IMR-90 (cell line): ENCODE data around the gene PIEZO2. TPM values are rescaled to one million over a fixed set of nuclear protein-coding genes. Genes with fewer than 3 reads are reported as not detected.

ENCODE experiments used
- ATAC-seq: fragments of 200-7000 bp; cut with Tn5 transposase; 2 replicates; pipeline ENCODE4 v1.9.1; 2020; ENCODE audit warnings: low read depth, mild to moderate bottlenecking, moderate library complexity
- BruUV-seq: library from RNA; stranded (reverse); fragments of 400-500 nt; replicated peaks from 2 replicates; lab custom pipeline; 2021; lab: Mats Ljungman, UMichigan
- CTCF ChIA-PET: fragments of 300-600 bp; formaldehyde crosslinking; extraction: SDS; loops from one replicate; lab custom pipeline; 2021; ENCODE audit warnings: antibody characterized with exemption; lab: Yijun Ruan, JAX
- POLR2A ChIA-PET: fragments of 300-600 bp; sonication (Branson Sonifier 250); formaldehyde crosslinking; loops from one replicate; lab custom pipeline; 2022; ENCODE audit warnings: antibody characterized with exemption; ENCODE audit not compliant: unreplicated experiment; lab: Charles Lee
- DNase-seq: peaks from one replicate; pipeline ENCODE4 v3.0.0; 2013
- H2AFZ ChIP-seq: replicated peaks from 2 replicates; pipeline ENCODE3; 2013; ENCODE audit warnings: low read length, mild to moderate bottlenecking; ENCODE audit not compliant: poor library complexity
- H2AK5ac ChIP-seq: 2 replicates; pipeline ENCODE4 v1.6.1; 2013; ENCODE audit warnings: low read depth, low read length, inconsistent platforms
- H2AK9ac ChIP-seq: replicated peaks from 2 replicates; pipeline ENCODE3; 2013; ENCODE audit warnings: mild to moderate bottlenecking, low read depth, low read length, moderate library complexity; ENCODE audit not compliant: poor library complexity
- H2BK120ac ChIP-seq: 2 replicates; pipeline ENCODE4 v1.6.1; 2013; ENCODE audit warnings: low read depth, low read length, inconsistent platforms
- H2BK15ac ChIP-seq: 3 replicates; pipeline ENCODE4 v1.6.1; 2013; ENCODE audit warnings: low read depth, low read length, inconsistent platforms
- H2BK20ac ChIP-seq: 2 replicates; pipeline ENCODE4 v1.6.1; 2013; ENCODE audit warnings: low read depth, mild to moderate bottlenecking, inconsistent platforms, low read length, moderate library complexity
- H2BK5ac ChIP-seq: 2 replicates; pipeline ENCODE4 v1.6.1; 2013; ENCODE audit warnings: mild to moderate bottlenecking, low read depth, low read length, inconsistent platforms; ENCODE audit not compliant: poor library complexity, severe bottlenecking
- H3K14ac ChIP-seq: replicated peaks from 2 replicates; pipeline ENCODE4 v1.6.1; 2013; ENCODE audit warnings: low read depth, low read length, inconsistent platforms
- H3K18ac ChIP-seq: 2 replicates; pipeline ENCODE4 v1.6.1; 2013; ENCODE audit warnings: low read depth, low read length, control low read depth
- H3K23ac ChIP-seq: 2 replicates; pipeline ENCODE4 v1.6.1; 2013; ENCODE audit warnings: low read depth, low read length, inconsistent platforms
- H3K27ac ChIP-seq: 2 replicates; pipeline ENCODE4 v1.5.1; 2013; ENCODE audit warnings: mild to moderate bottlenecking, control low read depth, low read length; ENCODE audit not compliant: insufficient read depth
- H3K27me3 ChIP-seq: 2 replicates; pipeline ENCODE4 v1.6.1; 2013; ENCODE audit warnings: low read length; ENCODE audit not compliant: control insufficient read depth, insufficient read depth
- H3K36me3 ChIP-seq: 2 replicates; pipeline ENCODE4 v1.6.1; 2013; ENCODE audit warnings: low read length, mixed read lengths; ENCODE audit not compliant: control insufficient read depth, insufficient read depth
- H3K4ac ChIP-seq: 2 replicates; pipeline ENCODE4 v1.6.1; 2013; ENCODE audit warnings: low read depth, low read length, inconsistent platforms
- H3K4me1 ChIP-seq: 2 replicates; pipeline ENCODE4 v1.6.1; 2013; ENCODE audit warnings: low read length, mixed read lengths; ENCODE audit not compliant: control insufficient read depth, insufficient read depth
- H3K4me2 ChIP-seq: 2 replicates; pipeline ENCODE4 v1.6.1; 2013; ENCODE audit warnings: low read depth, mild to moderate bottlenecking, control low read depth, low read length, moderate library complexity
- H3K4me3 ChIP-seq: 2 replicates; pipeline ENCODE4 v1.5.1; 2013; ENCODE audit warnings: low read depth, mild to moderate bottlenecking, control low read depth, low read length, moderate library complexity; ENCODE audit not compliant: insufficient read depth
- H3K56ac ChIP-seq: 2 replicates; pipeline ENCODE4 v1.6.1; 2013; ENCODE audit warnings: low read length, inconsistent platforms; ENCODE audit not compliant: insufficient read depth; ENCODE audit errors: extremely low read depth
- H3K79me1 ChIP-seq, 2 experiments: 2 replicates each; pipeline ENCODE4 v1.6.1; 2013; ENCODE audit warnings: low read length in 2 of 2, inconsistent platforms in 1 of 2, low read depth in 1 of 2
- H3K9ac ChIP-seq: 2 replicates; pipeline ENCODE4 v1.6.1; 2013; ENCODE audit warnings: low read depth, low read length, control low read depth
- H3K9me1 ChIP-seq: 2 replicates; pipeline ENCODE4 v1.6.1; 2013; ENCODE audit warnings: low read length, inconsistent platforms; ENCODE audit not compliant: insufficient read depth
- H3K9me3 ChIP-seq: 2 replicates; pipeline ENCODE4 v1.6.1; 2013; ENCODE audit warnings: low read length; ENCODE audit not compliant: control insufficient read depth, insufficient read depth
- H4K20me1 ChIP-seq: 2 replicates; pipeline ENCODE4 v1.6.1; 2013; ENCODE audit warnings: low read length, inconsistent platforms; ENCODE audit not compliant: insufficient read depth
- H4K5ac ChIP-seq: 2 replicates; pipeline ENCODE4 v1.6.1; 2013; ENCODE audit warnings: mild to moderate bottlenecking, low read depth, low read length, control low read depth
- H4K8ac ChIP-seq, 2 experiments: 2 replicates each; pipeline ENCODE4 v1.6.1; 2013; ENCODE audit warnings: low read depth in 2 of 2, low read length in 2 of 2, control low read depth in 1 of 2, inconsistent platforms in 1 of 2
- H4K91ac ChIP-seq: 2 replicates; pipeline ENCODE4 v1.6.1; 2013; ENCODE audit warnings: low read depth, low read length, inconsistent platforms; ENCODE audit not compliant: insufficient read depth
- CTCF ChIP-seq: conservative IDR thresholded peaks from 2 replicates; pipeline ENCODE4 v1.5.1; 2012; ENCODE audit warnings: mild to moderate bottlenecking, low read depth, low read length, improper control_type of control experiment
- MXI1 ChIP-seq: IDR thresholded peaks from 2 replicates; pipeline ENCODE4 v1.6.1; 2012; ENCODE audit warnings: low read depth, mild to moderate bottlenecking, low read length, moderate library complexity, borderline replicate concordance
- RCOR1 ChIP-seq: IDR thresholded peaks from 2 replicates; pipeline ENCODE4 v1.6.1; 2012; ENCODE audit warnings: mild to moderate bottlenecking, low read length, improper control_type of control experiment; ENCODE audit not compliant: insufficient replicate concordance
- RFX5 ChIP-seq: IDR thresholded peaks from 2 replicates; pipeline ENCODE4 v1.8.0; 2012; ENCODE audit warnings: low read depth, mild to moderate bottlenecking, low read length, moderate library complexity
- WGBS, 2 experiments: methylation state at CpG; one replicate each; pipeline versions ENCODE4 v1.1.5 to v1.1.7; 2013; ENCODE audit warnings: missing lambda C conversion rate in 2 of 2; ENCODE audit not compliant: insufficient read length in 1 of 2; ENCODE audit errors: extremely low coverage in 2 of 2; 5-methylcytosine and 5-hydroxymethylcytosine counted together
- dilution Hi-C: fragments of 300-500 bp; cut with HindIII; formaldehyde crosslinking; loops from one replicate; pipeline ENCODE4 v1.14.3; 2018; ENCODE audit warnings: low sequenced_read_pairs; ENCODE audit not compliant: unreplicated experiment
- in situ Hi-C: fragments of 300-500 bp; cut with MboI; formaldehyde crosslinking; loops from 3 replicates; pipeline ENCODE4 v1.14.3; 2019; ENCODE audit warnings: low sequenced_read_pairs, inconsistent platforms, mixed read lengths
- intact Hi-C: fragments of 100-400 bp; cut with micrococcal nuclease; formaldehyde crosslinking; loops from 2 replicates; pipeline ENCODE4 v1.10.0; 2022
- polyA plus RNA-seq, 3 experiments: library from polyadenylated mRNA; depleted of rRNA; stranded (reverse); fragments of >200 nt; gene quantifications; 2 replicates each; pipeline ENCODE4 v1.2.3, GENCODE V29; 2012; ENCODE audit warnings: low replicate concordance in 1 of 3
- total RNA-seq: library from RNA; depleted of rRNA; stranded (reverse); fragments of >200 nt; gene quantifications from 2 replicates; pipeline ENCODE4 v1.2.3, GENCODE V29; 2012

Gene PIEZO2
- total and polyA plus RNA-seq, 2 of the 4 experiments (the other 2 are of a cell fraction), result 2.4 to 4.1 TPM

DNA sequence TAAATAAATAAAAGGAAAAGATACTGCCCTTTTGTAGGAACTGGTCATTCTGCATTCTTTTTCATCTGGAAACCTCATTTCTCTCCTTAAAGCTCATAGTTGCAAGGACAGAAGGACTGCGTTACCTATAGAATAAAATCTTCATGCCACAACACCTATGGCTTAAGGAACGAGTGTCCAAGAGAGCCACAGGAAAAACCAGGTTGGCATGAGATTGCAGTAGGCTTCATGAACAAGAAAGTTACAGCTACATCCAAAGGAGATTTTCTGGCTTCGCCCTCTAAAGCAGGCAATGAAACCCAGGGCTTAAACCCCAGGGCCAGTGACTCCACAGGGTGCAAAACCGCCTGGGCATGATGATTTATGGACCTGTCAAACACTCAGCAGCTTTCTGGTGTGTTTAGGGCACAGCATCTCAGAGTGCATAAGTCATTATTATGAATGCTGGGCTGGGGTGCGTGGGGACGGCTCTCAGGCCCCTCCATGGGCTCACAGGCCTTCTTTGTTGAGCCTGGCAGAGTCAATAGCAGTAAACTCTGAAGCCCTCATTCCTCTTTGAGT is 30.7 kb upstream of the PIEZO2 start:
- no peak overlapping the region for H3K27ac ChIP-seq
- no peak overlapping the region for H2AFZ ChIP-seq
- peaks cover 3% of the 10 kb centered on the region for H3K9me1 ChIP-seq
- DNase-seq (no peak), ATAC-seq (no peak)
- H3K23ac ChIP-seq, result no peak overlapping the region
- H3K4me3 ChIP-seq, result no peak overlapping the region
- TF ChIP-seq MXI1 (no peak), RCOR1 (no peak), RFX5 (no peak), CTCF (no peak)
- no peak overlapping the region for H2BK20ac ChIP-seq
- no peak overlapping the region for H3K14ac ChIP-seq
- H3K9me3 ChIP-seq, result no peaks in the 10 kb centered on the region
- no peaks in the 10 kb centered on the region for H4K20me1 ChIP-seq
- H4K8ac ChIP-seq, result no peak overlapping the region
- intact Hi-C loops, result no loop called here
- peak overlapping the region; percentile 17 for H2AK9ac ChIP-seq
- no peak overlapping the region for H4K91ac ChIP-seq
- H2BK15ac ChIP-seq, result no peak overlapping the region
- CTCF ChIA-PET, result no interaction called here
- H3K4me1 ChIP-seq, result peaks cover 16% of the 10 kb centered on the region
- no peak overlapping the region for H3K4ac ChIP-seq
- no peak overlapping the region for H2BK5ac ChIP-seq
- 90% methylated on average over 2 of the region's 6 CpGs; no CpG with 5 or more reads in 1 of the 2 experiments for WGBS, 2 experiments
- no TSS peak for BruUV-seq
- no peak overlapping the region for H2AK5ac ChIP-seq
- H3K4me2 ChIP-seq, result no peak overlapping the region
- H3K27me3 ChIP-seq, result no peaks in the 10 kb centered on the region
- dilution Hi-C loops, result no loop called here
- no peak overlapping the region for H3K56ac ChIP-seq
- H2BK120ac ChIP-seq, result no peak overlapping the region
- POLR2A ChIA-PET, result no interaction called here
- H3K18ac ChIP-seq, result no peak overlapping the region
- H3K79me1 ChIP-seq, result no peaks in the 10 kb centered on the region
- H3K36me3 ChIP-seq, result no peaks in the 10 kb centered on the region
- H3K9ac ChIP-seq, result no peak overlapping the region
- no peak overlapping the region for H4K5ac ChIP-seq
- in situ Hi-C loops, result no loop called here
